SK-N-SH (cell line): ENCODE measurements around the gene SLC30A10. TPM values are rescaled to one million over a fixed set of nuclear protein-coding genes. Genes with fewer than 3 reads are reported as not detected.

ENCODE experiments used
- CTCF ChIA-PET: fragments of 300-600, 350-600 bp; formaldehyde crosslinking; extraction: SDS; loops from one replicate; lab custom pipeline; 2021; lab: Yijun Ruan, JAX
- POLR2A ChIA-PET: fragments of 350-600 bp; sonication (Branson Sonifier 250); formaldehyde crosslinking; extraction: SDS; loops from one replicate; lab custom pipeline; 2020; ENCODE audit warnings: antibody characterized with exemption, inconsistent platforms; lab: Yijun Ruan, JAX
- DNase-seq: peaks from one replicate; pipeline ENCODE4 v3.0.0; 2012
- H2AFZ ChIP-seq: fragments of 200-600 bp; sonication (generic); 2 replicates; pipeline ENCODE4 v1.8.1; 2016; ENCODE audit warnings: antibody characterized with exemption, mild to moderate bottlenecking, low read depth
- H3F3A ChIP-seq: fragments of 200-600 bp; sonication (generic); replicated peaks from 2 replicates; pipeline ENCODE3; 2016; ENCODE audit warnings: antibody characterized with exemption, mild to moderate bottlenecking; ENCODE audit not compliant: insufficient read depth
- H3K27ac ChIP-seq, 2 experiments: fragments of 200-500 bp in 1 of 2; fragments of 200-600 bp in 1 of 2; sonication (Bioruptor generic) in 1 of 2; sonication (generic), shearing (Covaris generic) in 1 of 2; 2 replicates each; pipeline versions ENCODE4 v1.5.1 to v1.6.1; 2014 to 2016; ENCODE audit warnings: low read depth in 2 of 2, inconsistent platforms in 1 of 2, low read length in 1 of 2, mild to moderate bottlenecking in 1 of 2, mixed read lengths in 1 of 2
- H3K27me3 ChIP-seq: fragments of 200-600 bp; sonication (generic), shearing (Covaris generic); 2 replicates; pipeline ENCODE4 v1.6.1; 2016; ENCODE audit warnings: mixed run types; ENCODE audit not compliant: insufficient read depth
- H3K36me3 ChIP-seq, 2 experiments: fragments of 200-500 bp in 1 of 2; fragments of 200-600 bp in 1 of 2; sonication (Bioruptor generic) in 1 of 2; sonication (generic) in 1 of 2; replicated peaks in 1 of 2; 2 replicates each; pipeline versions ENCODE3 to v1.5.1; 2014 to 2016; ENCODE audit warnings: low read length in 1 of 2, mild to moderate bottlenecking in 1 of 2; ENCODE audit not compliant: insufficient read depth in 2 of 2, control insufficient read depth in 1 of 2
- H3K4me1 ChIP-seq, 2 experiments: fragments of 200-500 bp in 1 of 2; fragments of 200-600 bp in 1 of 2; sonication (Bioruptor generic) in 1 of 2; sonication (generic), shearing (Covaris generic) in 1 of 2; 2 replicates each; pipeline versions ENCODE4 v1.5.1 to v1.6.1; 2014 to 2016; ENCODE audit warnings: low read depth in 1 of 2, low read length in 1 of 2, mixed run types in 1 of 2; ENCODE audit not compliant: insufficient read depth in 2 of 2, control insufficient read depth in 1 of 2
- H3K4me2 ChIP-seq: fragments of 200-600 bp; sonication (generic), shearing (Covaris generic); 2 replicates; pipeline ENCODE4 v1.6.1; 2017; ENCODE audit warnings: mixed run types
- H3K4me3 ChIP-seq, 2 experiments: fragments of 200-500 bp in 1 of 2; fragments of 200-600 bp in 1 of 2; sonication (Bioruptor generic) in 1 of 2; sonication (generic), shearing (Covaris generic) in 1 of 2; 2 replicates each; pipeline versions ENCODE4 v1.5.1 to v1.8.1; 2014 to 2016; ENCODE audit warnings: low read depth in 2 of 2, inconsistent platforms in 1 of 2, low read length in 1 of 2, mild to moderate bottlenecking in 1 of 2, mixed read lengths in 1 of 2, moderate library complexity in 1 of 2
- H3K79me2 ChIP-seq: fragments of 200-600 bp; sonication (generic); 2 replicates; pipeline ENCODE4 v1.8.1; 2017; ENCODE audit warnings: mild to moderate bottlenecking; ENCODE audit not compliant: insufficient read depth
- H3K9ac ChIP-seq: fragments of 200-600 bp; sonication (generic); 2 replicates; pipeline ENCODE4 v1.6.1; 2017; ENCODE audit warnings: mixed run types
- H3K9me2 ChIP-seq: fragments of 200-600 bp; sonication (generic); 2 replicates; pipeline ENCODE4 v1.6.1; 2017; ENCODE audit warnings: mixed run types
- H3K9me3 ChIP-seq: fragments of 200-600 bp; sonication (generic); 2 replicates; pipeline ENCODE4 v1.6.1; 2017; ENCODE audit warnings: mixed run types, mild to moderate bottlenecking, moderate library complexity
- H4K20me1 ChIP-seq: fragments of 200-600 bp; sonication (generic); 2 replicates; pipeline ENCODE4 v1.6.1; 2017; ENCODE audit warnings: mild to moderate bottlenecking, mixed run types; ENCODE audit not compliant: insufficient read depth
- CHD2 ChIP-seq: fragments of 150-350 bp; IDR thresholded peaks from 2 replicates; pipeline ENCODE4 v1.6.1; 2018; ENCODE audit warnings: low read length; ENCODE audit not compliant: partially characterized antibody
- ELF1 ChIP-seq: IDR thresholded peaks from 2 replicates; pipeline ENCODE4 v1.4.0; 2012
- EZH2phosphoT487 ChIP-seq: fragments of 200-600 bp; sonication (generic); IDR thresholded peaks from 2 replicates; pipeline ENCODE4 v1.6.1; 2017; ENCODE audit warnings: low read depth, mixed run types, mild to moderate bottlenecking, antibody characterized with exemption, moderate library complexity, borderline replicate concordance
- FOXJ3 ChIP-seq: sonication (generic); formaldehyde crosslinking; IDR thresholded peaks from 2 replicates; pipeline ENCODE4 v1.5.1; 2020; ENCODE audit warnings: mild to moderate bottlenecking, missing genetic modification reagents
- GATA2 ChIP-seq: sonication (generic); formaldehyde crosslinking; IDR thresholded peaks from 2 replicates; pipeline ENCODE4 v1.5.0; 2020; ENCODE audit warnings: mild to moderate bottlenecking, missing genetic modification reagents
- JUND ChIP-seq: IDR thresholded peaks from 2 replicates; pipeline ENCODE4 v1.4.0; 2012
- MAX ChIP-seq: IDR thresholded peaks from 2 replicates; pipeline ENCODE4 v1.4.0; 2012; ENCODE audit warnings: low read depth
- MXI1 ChIP-seq: IDR thresholded peaks from 2 replicates; pipeline ENCODE4 v1.6.1; 2012; ENCODE audit warnings: mild to moderate bottlenecking, low read depth, low read length, improper control_type of control experiment
- NFIC ChIP-seq: IDR thresholded peaks from 2 replicates; pipeline ENCODE4 v1.4.0; 2012; ENCODE audit warnings: borderline replicate concordance
- NRF1 ChIP-seq: IDR thresholded peaks from 2 replicates; pipeline ENCODE4 v1.6.1; 2012; ENCODE audit warnings: low read depth, mild to moderate bottlenecking, low read length
- PBX3 ChIP-seq: IDR thresholded peaks from 2 replicates; pipeline ENCODE4; 2012
- RCOR1 ChIP-seq: fragments of 150-350 bp; IDR thresholded peaks from 2 replicates; pipeline ENCODE4 v1.6.1; 2017; ENCODE audit warnings: antibody characterized with exemption, low read length
- RXRA ChIP-seq: IDR thresholded peaks from 2 replicates; pipeline ENCODE4 v1.4.0; 2012; ENCODE audit warnings: low read depth, mild to moderate bottlenecking, borderline replicate concordance
- TAF1 ChIP-seq: IDR thresholded peaks from 2 replicates; pipeline ENCODE4 v1.6.1; 2012; ENCODE audit warnings: low read depth, mild to moderate bottlenecking, low read length, moderate library complexity, borderline replicate concordance
- TCF12 ChIP-seq: IDR thresholded peaks from 2 replicates; pipeline ENCODE4 v1.4.0; 2012
- USF1 ChIP-seq: IDR thresholded peaks from 2 replicates; pipeline ENCODE4 v1.4.0; 2012; ENCODE audit warnings: low read depth, borderline replicate concordance
- USF2 ChIP-seq: fragments of 150-350 bp; IDR thresholded peaks from 2 replicates; pipeline ENCODE4 v1.6.1; 2017; ENCODE audit warnings: antibody characterized with exemption, low read length, low read depth, borderline replicate concordance
- WGBS: methylation state at CpG from one replicate; pipeline ENCODE4 v1.1.6; 2017; ENCODE audit warnings: low lambda C conversion rate; 5-methylcytosine and 5-hydroxymethylcytosine counted together
- polyA plus RNA-seq, 3 experiments: library from polyadenylated mRNA; depleted of rRNA; stranded (reverse); fragments of >200 nt; gene quantifications; 2 replicates each; pipeline ENCODE4 v1.2.3, GENCODE V29; 2012
- TF ChIP-seq, protein P1 (sequence below): IDR thresholded peaks from 2 replicates; pipeline ENCODE4 v1.4.0; 2012; ENCODE audit warnings: low read depth, borderline replicate concordance
- TF ChIP-seq, protein P2 (sequence below): fragments of 150-350 bp; IDR thresholded peaks from 2 replicates; pipeline ENCODE4 v1.6.1; 2016; ENCODE audit warnings: mild to moderate bottlenecking, low read depth, low read length

SLC30A10 gene
- polyA plus RNA-seq, 1 of the 3 experiments (the other 2 are of a cell fraction): 0.02 TPM

GRCh38 chr1:219900882-219901281, 27.5 kb downstream of the SLC30A10 start:
- ChIA-PET CTCF (interaction anchor here (0.6 kb wide), 1 partner anchor 90 kb away, joined by 3 read pairs; no protein-coding TSS in a partner anchor), POLR2A (no interaction called here)
- H3K79me2 ChIP-seq: no peaks in the 10 kb centered on the region
- H4K20me1 ChIP-seq: no peaks in the 10 kb centered on the region
- no peaks in the 10 kb centered on the region for H3K4me1 ChIP-seq
- no peak for DNase-seq
- H3K9ac ChIP-seq: no peak overlapping the region
- H3F3A ChIP-seq: no peaks in the 10 kb centered on the region
- WGBS: 81% methylated on average over 1 of the region's 1 CpG
- TF ChIP-seq RCOR1 (no peak), GATA2 (CRISPR knock-in tag) (no peak), NFIC (no peak), ELF1 (no peak), PBX3 (no peak), CHD2 (no peak), TCF12 (no peak), NRF1 (no peak), FOXJ3 (CRISPR knock-in tag) (no peak), USF1 (no peak), JUND (no peak), MAX (no peak), MXI1 (no peak), TAF1 (no peak), EZH2phosphoT487 (no peak), USF2 (no peak), RXRA (no peak)
- TF ChIP-seq, protein P1, sequence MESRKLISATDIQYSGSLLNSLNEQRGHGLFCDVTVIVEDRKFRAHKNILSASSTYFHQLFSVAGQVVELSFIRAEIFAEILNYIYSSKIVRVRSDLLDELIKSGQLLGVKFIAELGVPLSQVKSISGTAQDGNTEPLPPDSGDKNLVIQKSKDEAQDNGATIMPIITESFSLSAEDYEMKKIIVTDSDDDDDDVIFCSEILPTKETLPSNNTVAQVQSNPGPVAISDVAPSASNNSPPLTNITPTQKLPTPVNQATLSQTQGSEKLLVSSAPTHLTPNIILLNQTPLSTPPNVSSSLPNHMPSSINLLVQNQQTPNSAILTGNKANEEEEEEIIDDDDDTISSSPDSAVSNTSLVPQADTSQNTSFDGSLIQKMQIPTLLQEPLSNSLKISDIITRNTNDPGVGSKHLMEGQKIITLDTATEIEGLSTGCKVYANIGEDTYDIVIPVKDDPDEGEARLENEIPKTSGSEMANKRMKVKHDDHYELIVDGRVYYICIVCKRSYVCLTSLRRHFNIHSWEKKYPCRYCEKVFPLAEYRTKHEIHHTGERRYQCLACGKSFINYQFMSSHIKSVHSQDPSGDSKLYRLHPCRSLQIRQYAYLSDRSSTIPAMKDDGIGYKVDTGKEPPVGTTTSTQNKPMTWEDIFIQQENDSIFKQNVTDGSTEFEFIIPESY: no peak
- TF ChIP-seq, protein P2, sequence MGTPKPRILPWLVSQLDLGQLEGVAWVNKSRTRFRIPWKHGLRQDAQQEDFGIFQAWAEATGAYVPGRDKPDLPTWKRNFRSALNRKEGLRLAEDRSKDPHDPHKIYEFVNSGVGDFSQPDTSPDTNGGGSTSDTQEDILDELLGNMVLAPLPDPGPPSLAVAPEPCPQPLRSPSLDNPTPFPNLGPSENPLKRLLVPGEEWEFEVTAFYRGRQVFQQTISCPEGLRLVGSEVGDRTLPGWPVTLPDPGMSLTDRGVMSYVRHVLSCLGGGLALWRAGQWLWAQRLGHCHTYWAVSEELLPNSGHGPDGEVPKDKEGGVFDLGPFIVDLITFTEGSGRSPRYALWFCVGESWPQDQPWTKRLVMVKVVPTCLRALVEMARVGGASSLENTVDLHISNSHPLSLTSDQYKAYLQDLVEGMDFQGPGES: no peak
- H2AFZ ChIP-seq: no peak overlapping the region
- no peak overlapping the region for H3K4me2 ChIP-seq
- H3K36me3 ChIP-seq: no peaks in the 10 kb centered on the region
- no peaks in the 10 kb centered on the region for H3K9me3 ChIP-seq
- H3K4me3 ChIP-seq: no peak overlapping the region
- H3K27me3 ChIP-seq: 0 out of 2 replicates have a peak, but pooled peaks cover 7% of the 10 kb centered on the region
- H3K27ac ChIP-seq: no peak overlapping the region
- no peaks in the 10 kb centered on the region for H3K9me2 ChIP-seq
